Peyer's patch (tissue), 4 donors: ENCODE data around the gene IGF1R. TPM values are rescaled to one million over a fixed set of nuclear protein-coding genes. Genes with fewer than 3 reads are reported as not detected.

Source experiments
- DNase-seq, 3 donors: peaks; one replicate each; pipeline ENCODE4 v3.0.0-alpha.2; 2017 to 2019
- H3K27ac ChIP-seq, 4 donors: fragments of 200-600 bp; sonication (generic); one replicate each; pipeline ENCODE4 v1.5.1; 2016 to 2019
- H3K27me3 ChIP-seq, 2 donors: fragments of 200-600 bp; sonication (generic); one replicate each; pipeline ENCODE4 v1.5.1; 2019
- H3K36me3 ChIP-seq, 3 donors: fragments of 200-600 bp; sonication (generic); one replicate each; pipeline ENCODE4 v1.5.1; 2016 to 2019
- H3K4me1 ChIP-seq, 4 donors: fragments of 200-600 bp; sonication (generic); one replicate each; pipeline ENCODE4 v1.5.1; 2016 to 2019
- H3K4me3 ChIP-seq, 4 donors: fragments of 200-600 bp; sonication (generic); 1 replicate in 3 of 4; 2 replicates in 1 of 4; pipeline ENCODE4 v1.5.1; 2016 to 2019; ENCODE audit warnings: mild to moderate bottlenecking in 1 of 4
- H3K9me3 ChIP-seq, 4 donors: fragments of 200-600 bp; sonication (generic); one replicate each; pipeline ENCODE4 v1.5.1; 2016 to 2019; ENCODE audit warnings: mild to moderate bottlenecking in 1 of 4
- CTCF ChIP-seq, 6 experiments: fragments of 450-650 bp in 4 of 6; fragments of 200-600 bp in 2 of 6; sonication (generic) in 1 of 6; IDR thresholded peaks; one replicate each; pipeline ENCODE4 v1.5.1; 2017 to 2019; ENCODE audit warnings: antibody characterized with exemption in 6 of 6, mild to moderate bottlenecking in 3 of 6, moderate library complexity in 1 of 6
- POLR2A ChIP-seq, 2 donors: fragments of 450-650 bp; IDR thresholded peaks; one replicate each; pipeline ENCODE4 v1.5.1; 2017; ENCODE audit warnings: antibody characterized with exemption in 2 of 2, mild to moderate bottlenecking in 2 of 2, moderate library complexity in 2 of 2
- total RNA-seq, 4 donors: library from RNA; depleted of rRNA; stranded (reverse); fragments of >200 nt; gene quantifications; one replicate each; pipeline ENCODE4 v1.1.0, GENCODE V29; 2016

IGF1R gene
- 100 to 1,000 TPM in 2 of 4 donors, 10 to 100 TPM in 2; 29.6 to 176 (median 88.1) TPM for total RNA-seq

DNA sequence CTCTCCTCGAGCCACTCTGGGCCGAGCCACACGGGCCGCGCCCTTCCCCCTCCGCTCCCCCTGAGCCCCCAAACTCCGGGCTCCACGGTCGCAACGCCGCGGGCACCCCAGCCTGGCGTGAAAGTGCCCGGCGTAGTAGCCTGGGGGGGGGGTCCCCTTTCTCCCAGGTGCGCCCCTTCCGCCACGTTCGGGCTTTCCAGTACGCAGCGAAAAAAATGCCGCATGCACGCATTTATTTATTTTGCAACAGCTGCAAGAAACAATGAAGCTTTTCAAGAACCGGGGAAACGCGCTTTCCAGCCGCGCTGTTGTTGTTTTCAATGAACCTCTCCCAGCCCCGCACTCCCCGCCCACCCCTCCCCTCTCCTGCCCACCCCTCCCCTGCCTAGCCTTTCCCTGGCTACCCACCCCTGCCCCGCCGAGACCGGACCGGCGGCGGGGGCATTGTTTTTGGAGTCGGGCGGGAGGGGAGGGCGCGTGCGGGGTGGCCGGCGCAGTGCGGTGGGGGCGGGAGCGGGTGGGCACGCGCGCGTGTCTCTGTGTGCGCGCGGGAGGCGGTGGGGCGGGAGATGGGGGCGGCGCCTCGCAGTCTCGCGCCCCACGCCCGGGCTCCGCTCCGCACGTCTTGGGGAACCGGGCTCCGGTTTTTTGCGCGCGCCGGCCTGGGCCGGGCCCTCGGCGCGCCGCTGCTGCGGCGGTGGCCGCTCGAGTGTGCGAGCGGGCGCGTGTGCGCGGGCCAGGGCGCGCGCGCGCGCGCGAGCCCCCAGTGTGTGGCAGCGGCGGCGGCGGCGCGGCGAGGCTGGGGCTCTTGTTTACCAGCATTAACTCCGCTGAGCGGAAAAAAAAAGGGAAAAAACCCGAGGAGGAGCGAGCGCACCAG is at the start of gene IGF1R:
TSS of gene IGF1R (plus strand) at position 766 of the 880 bp plus-strand sequence. CDS start 1,043 bp downstream, outside the sequence.
- Histone ChIP-seq H3K36me3 (no peaks in the 10 kb centered on the region), H3K4me3 (peak within 1 kb of the TSS; percentile 63 to 87 (median 71)), H3K27ac (peak within 1 kb of the TSS; percentile 83 to 92 (median 88)), H3K9me3 (no peaks in the 10 kb centered on the region), H3K4me1 (peaks cover 0 to 13% (median 5%) of the 10 kb centered on the region in 4 donors), H3K27me3 (no peaks in the 10 kb centered on the region)
- TF ChIP-seq POLR2A (IDR thresholded peaks at IDR 0.05) (no peak), CTCF (IDR thresholded peaks at IDR 0.05) (peak in 1 of 6 experiments; percentile 8)
- peak; percentile 65 to 93 (median 91) for DNase-seq

GRCh38 chr15:98599909-98600691 is 48.2 kb upstream of the IGF1R start:
- Histone ChIP-seq H3K4me1 (no peaks in the 10 kb centered on the region), H3K27ac (peak overlapping the region in 2 of 4 donors; percentile 58 to 63), H3K27me3 (no peaks in the 10 kb centered on the region), H3K4me3 (peak overlapping the region; percentile 32 to 56 (median 46)), H3K9me3 (no peaks in the 10 kb centered on the region), H3K36me3 (no peaks in the 10 kb centered on the region)
- TF ChIP-seq CTCF (IDR thresholded peaks at IDR 0.05) (no peak), POLR2A (IDR thresholded peaks at IDR 0.05) (no peak)
- peak; percentile 23 to 57 (median 52) for DNase-seq

DNA sequence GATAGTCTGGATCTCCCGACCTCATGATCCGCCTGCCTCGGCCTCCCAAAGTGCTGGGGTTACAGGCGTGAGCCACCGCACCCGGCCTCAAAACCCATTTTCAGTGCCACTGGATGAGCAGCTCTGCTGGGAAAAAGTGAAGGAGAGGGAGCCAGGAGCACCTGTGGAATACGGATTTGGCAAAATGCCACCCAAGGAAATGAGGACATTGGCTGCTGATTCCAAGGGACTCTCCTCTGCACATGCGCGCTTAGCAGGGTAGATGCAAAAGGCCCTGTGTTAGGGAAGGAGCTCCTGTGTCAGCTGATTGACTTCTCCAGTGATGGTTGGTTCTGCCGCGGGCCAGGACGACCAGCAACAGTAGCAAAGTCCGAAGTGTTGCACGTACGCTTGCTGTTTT is 43.4 kb upstream of the IGF1R start:
- DNase-seq: peak in 1 of 3 donors; percentile 28
- TF ChIP-seq POLR2A (IDR thresholded peaks at IDR 0.05) (no peak), CTCF (IDR thresholded peaks at IDR 0.05) (no peak)
- no peak overlapping the region for H3K27ac ChIP-seq

GRCh38 chr15:98609144-98609852 is 39.0 kb upstream of the IGF1R start:
- Histone ChIP-seq H3K4me1 (no peaks in the 10 kb centered on the region), H3K27ac (no peak overlapping the region), H3K36me3 (no peaks in the 10 kb centered on the region), H3K9me3 (no peaks in the 10 kb centered on the region), H3K27me3 (no peaks in the 10 kb centered on the region), H3K4me3 (no peak overlapping the region)
- peak in 1 of 3 donors; percentile 27 for DNase-seq
- no peak for TF ChIP-seq POLR2A (IDR thresholded peaks at IDR 0.05)
- TF ChIP-seq CTCF (IDR thresholded peaks at IDR 0.05): no peak

More for the DNA sequence above, 43.4 kb upstream of the IGF1R start:
- Histone ChIP-seq H3K9me3 (no peaks in the 10 kb centered on the region), H3K27me3 (no peaks in the 10 kb centered on the region), H3K4me3 (no peak overlapping the region), H3K4me1 (no peaks in the 10 kb centered on the region), H3K36me3 (no peaks in the 10 kb centered on the region)

- Histone ChIP-seq H3K27me3 (no peaks in the 10 kb centered on the region), H3K36me3 (no peaks in the 10 kb centered on the region), H3K27ac (no peak overlapping the region), H3K4me1 (no peaks in the 10 kb centered on the region), H3K9me3 (no peaks in the 10 kb centered on the region), H3K4me3 (no peak overlapping the region)
- peak in 1 of 3 donors; percentile 28 for DNase-seq
- TF ChIP-seq CTCF (IDR thresholded peaks at IDR 0.05): no peak
- no peak for TF ChIP-seq POLR2A (IDR thresholded peaks at IDR 0.05)
These were observed 37.3 kb upstream of the IGF1R start for GRCh38 chr15:98610991-98611390.
